GM19452 (cell line): ENCODE measurements around the gene C12orf54.
A peak's percentile ranks its signal among the peaks of the same experiment; 100 is the strongest.
"Not testable (repeated sequence)": the region's sequence is repeated elsewhere in the genome, so short reads cannot be mapped to it uniquely, and the experiment has no call there.

Experiments used
- ATAC-seq: cut with Tn5 transposase; IDR thresholded peaks from one replicate; pipeline ENCODE4 v1.9.1; 2021; ENCODE audit not compliant: unreplicated experiment

The C12orf54 gene

GRCh38 chr12:48508987-48509386 lies 26.7 kb downstream of the C12orf54 start:
- no peak for ATAC-seq

GRCh38 chr12:48510111-48510510 lies 27.8 kb downstream of the C12orf54 start:
- no peak for ATAC-seq

GRCh38 chr12:48512855-48513254 lies 30.6 kb downstream of the C12orf54 start:
- peak; percentile 94 for ATAC-seq

- no peak for ATAC-seq
Observed at GRCh38 chr12:48514728-48515127, 32.4 kb downstream of the C12orf54 start.

- ATAC-seq, result not testable (repeated sequence)
Observed at GRCh38 chr12:48520381-48520780, 38.1 kb downstream of the C12orf54 start.

- no peak for ATAC-seq
Observed at GRCh38 chr12:48525332-48525731, 43.0 kb downstream of the C12orf54 start, which contains the start of gene OR8S1. Gene OR8S1, plus strand, starts transcription at chr12:48525632. Its CDS starts 0 bp downstream, at chr12:48525632.

GRCh38 chr12:48527891-48528670 lies 45.8 kb downstream of the C12orf54 start:
- ATAC-seq, result no peak

GRCh38 chr12:48532601-48533000 lies 50.3 kb downstream of the C12orf54 start:
- no peak for ATAC-seq

- no peak for ATAC-seq
Observed at GRCh38 chr12:48536602-48537001, 54.3 kb downstream of the C12orf54 start.

- ATAC-seq, result no peak
Observed at GRCh38 chr12:48542300-48542928, 60.1 kb downstream of the C12orf54 start.

- no peak for ATAC-seq
Observed at GRCh38 chr12:48545833-48546469, 63.7 kb downstream of the C12orf54 start.
